Stimulated activated CD8-positive, alpha-beta memory T cell treated with anti-CD3 and anti-CD28 coated beads, Interleukin-7, amount 100 ng/mL, for 1 hour (primary cell): Measurements from ENCODE around the gene SBSN.

Experiments used
- DNase-seq, 2 donors: peaks; one replicate each; pipeline ENCODE4 v3.0.0-alpha.2; 2020; ENCODE audit warnings: low read depth in 2 of 2

The SBSN gene

DNA sequence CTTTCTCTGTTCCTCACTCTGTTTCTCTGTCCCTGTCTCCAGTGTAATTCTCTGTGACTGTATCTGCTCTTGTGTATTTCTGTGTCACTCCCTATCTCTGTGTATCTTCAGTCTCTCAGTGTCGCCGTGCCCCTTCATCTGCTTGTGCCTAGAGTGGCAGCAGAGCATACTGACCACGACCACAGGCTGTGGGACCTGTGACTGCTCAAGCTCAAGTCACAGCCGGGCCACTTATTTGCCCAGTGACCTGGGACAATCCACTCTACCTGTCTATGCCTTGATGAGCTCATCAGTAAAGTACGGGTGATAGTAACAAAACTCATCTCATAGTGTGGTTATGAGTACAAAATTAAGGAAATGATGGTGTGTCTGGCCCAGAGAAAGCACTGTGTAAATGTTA, 26.0 kb upstream of the SBSN start:
- DNase-seq, result no peak

DNA sequence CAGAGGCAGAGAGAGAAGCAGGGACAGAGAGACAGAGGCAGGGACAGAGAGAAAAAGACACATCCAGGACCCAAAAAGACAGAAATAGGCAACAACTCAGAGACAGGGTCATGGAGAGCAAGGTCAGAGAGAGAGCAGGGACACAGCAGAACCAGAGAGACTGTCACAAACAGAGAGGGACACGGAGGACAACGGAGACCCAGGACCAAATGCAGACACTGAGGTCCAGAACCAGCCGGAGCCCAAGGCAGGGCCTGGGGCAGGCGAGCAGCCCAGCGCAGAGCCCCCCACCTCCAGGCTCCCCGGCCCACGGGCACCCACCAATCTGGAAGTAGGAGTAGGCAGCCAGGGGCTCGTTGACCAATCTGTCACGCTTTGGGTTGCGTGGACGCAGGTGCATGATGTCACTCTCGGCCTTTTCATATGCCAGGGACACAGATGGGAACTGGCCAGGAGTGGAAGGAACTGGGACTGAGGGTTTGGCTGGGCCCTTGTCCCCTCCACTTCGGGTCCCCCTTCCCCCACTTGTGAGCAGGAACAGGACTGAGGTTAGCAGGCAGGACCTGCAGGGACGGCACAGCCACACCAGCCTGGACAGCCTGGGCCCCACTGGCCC, 25.4 kb upstream of the SBSN start:
- DNase-seq, result no peak

DNA sequence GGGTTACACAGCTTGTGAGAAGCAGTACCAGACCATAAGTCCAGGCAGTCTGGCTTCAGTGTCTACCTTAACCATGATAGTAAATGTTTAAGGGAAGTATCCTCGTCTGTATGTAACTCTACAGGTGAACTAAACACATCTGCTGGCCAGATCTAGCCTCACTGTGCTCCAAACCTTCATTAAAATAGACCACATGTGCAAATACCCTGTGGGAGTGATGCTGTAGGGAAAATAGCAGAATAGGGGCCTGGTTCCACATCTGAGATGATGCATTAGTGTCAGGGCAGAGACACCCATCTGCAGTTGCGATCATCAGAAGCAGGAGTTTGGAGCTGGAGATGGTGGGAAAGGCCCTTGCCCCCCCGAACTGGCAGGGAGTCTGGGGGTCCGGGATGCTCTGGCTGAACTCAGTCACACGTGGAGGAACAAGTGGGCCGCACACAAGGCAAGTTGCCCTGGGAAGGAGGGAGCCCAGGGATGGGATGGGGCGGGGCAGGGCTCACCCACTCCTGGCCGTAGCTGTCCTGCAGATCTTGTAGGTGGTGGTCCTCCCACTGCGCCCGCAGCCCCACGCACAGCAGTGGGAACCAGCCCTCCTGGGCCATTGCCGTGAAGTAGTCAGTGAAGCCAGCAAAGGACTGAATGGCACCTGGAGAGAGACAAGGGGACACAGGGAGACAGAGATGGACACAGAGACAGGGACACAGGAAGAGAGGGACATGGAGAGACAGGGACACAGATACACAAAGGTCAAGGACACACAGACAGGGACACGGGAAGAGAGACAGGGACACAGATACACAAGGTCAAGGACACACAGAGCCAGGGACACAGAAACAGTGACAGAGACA, 24.6 kb upstream of the SBSN start:
- no peak for DNase-seq

DNA sequence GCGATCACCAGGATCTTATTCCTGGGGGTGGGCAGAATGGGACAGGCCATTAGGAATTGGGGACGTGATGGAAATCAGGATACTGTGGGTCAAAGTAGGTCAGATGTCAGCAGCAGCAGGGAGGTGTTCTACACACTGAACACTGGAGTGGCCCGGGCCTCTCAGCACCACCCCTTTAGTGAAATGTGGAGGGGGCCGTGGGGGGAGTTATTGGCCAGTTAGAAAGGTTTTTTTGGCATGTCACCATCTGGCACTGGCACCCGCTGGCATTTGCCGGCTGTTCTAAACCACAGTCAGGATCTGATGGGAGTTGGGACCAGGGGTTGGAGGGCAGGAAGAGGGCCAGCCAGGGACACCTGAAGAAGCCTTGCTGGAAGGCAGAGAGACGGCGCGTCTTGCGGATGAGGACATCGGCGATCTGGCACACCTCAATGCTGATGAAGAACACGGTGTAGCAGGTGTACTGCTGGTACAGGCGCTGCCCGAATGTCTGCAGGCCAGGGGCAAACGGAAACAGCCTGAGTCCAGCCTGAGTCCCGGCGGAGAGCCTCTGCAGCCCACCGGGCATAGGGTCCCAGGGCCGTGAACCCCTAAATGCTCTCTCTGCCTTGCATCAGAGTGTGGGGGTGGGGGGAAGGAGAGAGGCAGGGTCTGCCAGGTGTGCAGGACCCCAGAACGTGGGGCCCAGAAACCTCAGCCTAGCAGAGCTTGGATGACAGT, 23.1 kb upstream of the SBSN start:
- DNase-seq, result no peak

DNA sequence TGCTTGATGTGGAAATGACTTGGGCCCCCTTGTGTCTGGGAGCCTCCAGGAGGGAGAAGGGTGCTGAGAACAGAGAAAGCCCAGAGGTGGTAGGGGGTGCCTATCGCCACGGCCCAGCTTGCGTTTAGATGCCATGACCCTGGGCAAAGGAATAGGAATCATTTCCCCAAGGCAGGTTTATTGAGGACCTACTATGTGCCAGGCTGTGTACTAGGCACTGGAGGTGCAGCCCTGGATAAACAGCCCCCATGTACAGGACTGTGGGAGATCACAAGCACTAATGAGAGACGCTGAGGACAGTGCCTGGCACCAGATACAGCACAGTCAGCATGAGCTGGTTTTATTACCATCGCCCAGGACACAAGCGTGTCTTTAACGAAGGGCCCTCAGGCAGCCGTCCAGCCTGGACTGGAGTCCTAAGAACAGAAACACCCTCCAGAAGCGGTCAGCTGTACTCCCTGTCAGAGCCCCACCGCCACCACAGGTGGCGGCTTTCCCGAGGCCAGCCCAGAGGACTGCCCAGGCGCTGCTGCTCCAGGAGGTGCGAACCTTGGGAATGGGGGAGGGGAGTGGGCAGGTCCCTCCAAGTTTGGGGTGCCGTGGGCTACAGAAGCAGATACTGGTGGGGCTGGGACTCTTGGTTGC, 21.9 kb upstream of the SBSN start:
- DNase-seq, result no peak

DNA sequence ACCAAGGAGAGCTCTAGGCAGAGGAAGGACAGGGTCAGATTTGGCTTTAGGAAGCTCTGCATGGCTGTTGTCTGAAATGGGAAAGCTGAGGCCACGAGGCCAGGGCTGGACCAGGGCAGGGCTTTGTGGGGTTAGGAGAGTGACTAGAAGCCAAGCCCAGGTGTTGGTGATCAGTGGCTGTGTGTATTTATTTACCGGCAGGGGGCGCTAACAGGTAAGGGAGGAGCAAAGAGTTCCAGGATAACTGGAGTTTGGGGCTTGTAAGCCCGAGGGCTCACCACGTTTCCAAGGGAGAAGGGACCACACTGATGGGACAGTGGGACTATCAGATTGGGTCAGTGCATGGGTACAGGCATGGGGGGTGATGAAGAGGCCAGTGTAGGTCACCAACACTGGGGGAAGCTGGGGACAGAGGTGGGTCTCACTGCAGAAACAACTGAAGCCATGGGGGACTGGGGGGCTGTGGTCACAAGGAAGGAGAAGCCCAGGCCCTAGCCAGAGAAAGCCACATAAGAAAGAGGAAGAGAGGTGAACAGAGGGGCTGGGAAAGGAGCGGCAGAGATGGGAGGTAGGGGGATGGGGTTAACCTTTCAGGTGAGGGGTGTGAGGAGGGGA, 21.2 kb upstream of the SBSN start:
- DNase-seq, result peak in 1 of 2 donors; percentile 16

DNA sequence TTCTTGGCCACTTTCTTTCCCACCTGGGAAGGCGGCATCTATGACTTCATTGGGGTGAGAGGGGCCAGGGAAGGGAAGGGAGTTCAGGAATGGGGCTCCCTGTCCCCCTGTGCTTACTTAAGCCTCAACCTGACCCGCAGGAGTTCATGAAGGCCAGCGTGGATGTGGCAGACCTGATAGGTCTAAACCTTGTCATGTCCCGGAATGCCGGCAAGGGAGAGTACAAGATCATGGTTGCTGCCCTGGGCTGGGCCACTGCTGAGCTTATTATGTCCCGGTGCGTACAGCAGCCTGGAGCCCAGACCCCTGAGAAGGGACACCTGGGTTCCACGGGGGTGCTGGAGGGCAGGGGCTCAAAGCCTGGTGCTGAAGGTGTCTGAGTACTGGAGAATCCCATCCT, 18.4 kb upstream of the SBSN start:
- no peak for DNase-seq

DNA sequence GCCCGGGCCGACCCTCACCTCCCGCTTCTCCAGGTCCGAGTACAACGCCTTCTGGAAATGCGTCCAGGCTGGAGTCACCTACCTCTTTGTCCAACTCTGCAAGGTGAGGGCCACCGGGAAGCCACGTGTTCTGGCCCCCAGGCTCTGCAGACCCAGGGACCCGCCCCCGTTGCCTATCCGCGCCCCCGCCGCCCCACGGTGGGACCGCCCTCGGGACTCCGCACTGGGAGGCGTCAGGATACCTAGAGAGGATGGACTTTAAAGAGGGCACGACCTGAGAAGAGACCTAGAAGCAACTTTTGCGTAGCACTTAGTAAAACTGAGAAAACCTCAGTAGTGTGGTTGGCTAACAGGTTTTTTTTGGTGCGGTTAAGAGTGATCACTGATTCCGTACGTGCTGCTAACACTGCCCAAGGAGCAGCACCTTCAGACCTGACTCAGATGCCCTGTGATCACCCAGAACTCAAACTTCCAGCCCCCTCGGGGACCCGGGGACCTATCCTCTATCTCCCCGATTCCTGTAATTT, 17.8 kb upstream of the SBSN start:
- DNase-seq, result peak in 1 of 2 donors; percentile 5

DNA sequence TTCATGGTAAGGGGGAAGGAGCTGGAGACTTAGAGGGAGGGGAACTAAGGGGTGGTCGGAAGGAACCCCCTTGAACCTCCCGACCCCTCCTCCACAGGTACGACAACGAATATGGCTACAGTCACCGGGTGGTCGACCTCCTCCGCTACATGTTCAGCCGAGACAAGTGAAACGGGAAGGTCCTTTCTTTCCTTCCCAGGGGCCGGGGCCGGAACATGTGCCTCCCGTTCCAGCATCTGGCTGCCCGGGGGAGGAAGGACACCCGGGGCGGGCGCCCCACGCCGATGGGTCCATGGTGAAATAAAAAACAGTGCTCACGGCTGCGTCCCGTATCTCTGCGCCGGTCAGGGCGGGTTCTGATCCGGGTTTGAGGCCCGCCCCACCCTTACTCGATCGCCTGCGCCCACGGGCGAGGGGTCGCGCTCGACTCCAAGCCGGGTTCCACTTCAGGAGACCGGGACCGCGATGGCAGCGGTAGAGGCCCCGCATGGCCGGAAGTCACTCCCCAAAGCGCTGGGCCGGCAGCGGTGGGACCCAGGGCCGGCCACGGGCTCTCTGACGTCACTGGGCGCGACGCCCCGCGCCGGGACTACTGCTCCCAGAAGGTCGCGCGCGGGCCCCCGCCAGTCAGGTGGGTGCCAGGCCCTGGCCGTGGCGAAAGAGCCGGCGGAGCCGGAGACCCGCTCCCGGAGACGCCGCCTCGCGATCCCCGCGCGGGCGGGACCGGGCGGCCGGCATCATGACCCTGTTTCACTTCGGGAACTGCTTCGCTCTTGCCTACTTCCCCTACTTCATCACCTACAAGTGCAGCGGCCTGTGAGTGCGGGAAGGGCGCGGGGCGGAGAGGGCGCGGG, 17.1 kb upstream of the SBSN start, which contains the start of gene TMEM147:
TMEM147 (plus strand) TSS at position 626 of the 854 bp plus-strand sequence; CDS start at position 740, 114 bp downstream.
- DNase-seq, result peak; percentile 48 to 52

DNA sequence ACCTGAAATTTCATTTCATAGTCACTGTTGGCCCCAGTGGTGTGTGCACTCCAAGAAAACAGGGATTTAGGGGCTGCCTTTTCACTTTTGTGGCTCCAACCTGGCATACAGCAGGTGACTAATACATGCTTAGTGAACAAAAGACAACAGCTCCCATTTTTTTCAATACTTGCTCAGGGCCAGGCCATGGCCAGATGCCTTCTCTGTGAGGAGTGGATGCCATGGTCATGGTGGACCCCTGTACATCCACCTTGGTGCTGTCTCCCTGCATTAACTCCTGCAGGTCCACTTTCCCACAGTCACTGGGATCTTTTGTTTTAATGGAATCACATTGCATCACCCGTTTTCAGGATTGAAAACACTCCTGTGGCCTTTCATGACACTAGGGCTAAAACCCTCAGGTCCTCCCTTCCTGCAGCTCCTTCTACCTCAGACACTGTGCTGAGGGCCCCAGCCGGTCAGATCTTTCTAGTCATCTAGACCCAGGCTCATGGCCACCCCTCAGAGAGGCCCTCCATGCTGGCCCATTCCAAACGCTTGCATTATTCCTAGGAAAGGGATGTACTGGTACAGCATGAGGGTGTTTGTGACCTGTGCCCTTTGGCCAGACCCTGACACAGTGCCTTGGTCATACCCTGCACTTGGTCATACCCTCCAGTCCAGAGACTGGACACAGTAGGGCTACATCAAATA, 16.1 kb upstream of the SBSN start:
- DNase-seq, result no peak

DNA sequence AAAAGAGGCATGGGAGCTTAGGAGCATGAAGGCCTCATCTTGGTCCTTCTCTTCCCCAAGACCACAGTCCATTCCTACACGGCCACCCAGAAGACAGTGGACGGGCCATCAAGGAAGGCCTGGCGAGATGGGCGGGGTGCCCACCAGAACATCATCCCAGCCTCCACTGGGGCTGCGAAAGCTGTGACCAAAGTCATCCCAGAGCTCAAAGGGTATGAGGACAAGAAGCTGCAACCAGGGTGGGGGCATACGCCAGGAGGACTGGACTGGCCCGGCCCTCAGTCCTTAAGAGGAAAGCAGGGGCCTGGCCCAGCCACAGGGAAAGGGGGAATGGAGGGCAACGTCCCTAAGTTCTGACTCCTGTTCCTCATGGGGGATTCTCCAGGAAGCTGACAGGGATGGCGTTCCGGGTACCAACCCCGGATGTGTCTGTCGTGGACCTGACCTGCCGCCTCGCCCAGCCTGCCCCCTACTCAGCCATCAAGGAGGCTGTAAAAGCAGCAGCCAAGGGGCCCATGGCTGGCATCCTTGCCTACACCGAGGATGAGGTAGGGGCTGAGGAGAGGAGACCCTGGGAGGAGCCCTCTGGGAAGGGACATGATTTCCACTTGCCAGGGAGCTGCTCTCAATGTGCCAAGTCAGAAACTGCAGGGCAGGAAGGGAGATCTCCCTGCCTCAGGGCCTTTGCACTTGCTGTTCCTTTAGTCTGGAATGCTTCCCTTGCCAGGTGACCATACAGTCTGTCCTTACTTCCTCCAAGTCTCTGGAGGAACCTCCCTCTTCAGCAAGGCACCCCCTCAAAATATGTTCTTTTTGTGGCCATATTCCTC, 15.4 kb upstream of the SBSN start:
- no peak for DNase-seq

DNA sequence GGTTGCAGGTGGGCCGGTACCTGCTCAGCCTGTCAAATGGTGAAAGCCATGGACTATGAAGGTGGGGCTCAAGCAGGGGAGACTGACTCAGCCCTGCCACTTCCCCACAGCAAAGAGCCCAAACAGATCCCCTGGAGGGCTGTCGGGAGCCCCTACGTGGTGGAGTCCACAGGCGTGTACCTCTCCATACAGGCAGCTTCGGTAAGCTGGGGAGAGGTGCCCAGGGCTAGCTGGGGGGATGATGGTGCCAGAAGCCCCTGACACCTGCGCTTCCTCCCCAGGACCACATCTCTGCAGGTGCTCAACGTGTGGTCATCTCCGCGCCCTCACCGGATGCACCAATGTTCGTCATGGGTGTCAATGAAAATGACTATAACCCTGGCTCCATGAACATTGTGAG, 14.1 kb upstream of the SBSN start:
- no peak for DNase-seq

DNA sequence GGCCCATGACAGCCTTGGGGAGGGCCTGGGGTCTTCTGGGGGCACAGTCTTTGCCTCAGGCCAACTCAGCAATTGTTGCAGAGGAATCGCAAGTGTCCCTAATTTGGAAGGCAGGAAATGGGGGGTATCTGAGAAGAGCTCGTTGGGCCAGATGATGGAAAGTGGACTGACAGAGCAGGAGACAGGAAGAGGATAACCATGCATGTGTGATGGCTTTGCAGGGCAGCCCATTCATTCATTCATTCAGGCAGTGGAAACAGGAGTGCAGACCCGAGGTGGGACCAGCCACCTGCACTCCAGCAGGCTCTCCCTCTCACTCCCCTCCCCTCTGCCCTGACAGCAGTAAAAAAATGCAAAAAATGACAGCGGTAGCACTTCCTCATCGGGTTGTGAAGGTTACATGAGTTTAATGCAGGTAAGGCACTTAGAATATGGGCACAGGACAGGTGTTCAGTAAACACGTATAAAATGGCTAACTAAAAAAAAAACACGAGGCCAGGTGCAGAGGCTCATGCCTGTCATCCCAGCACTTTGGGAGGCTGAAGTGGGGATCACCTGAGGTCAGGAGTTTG, 12.3 kb upstream of the SBSN start:
- DNase-seq, result no peak

DNA sequence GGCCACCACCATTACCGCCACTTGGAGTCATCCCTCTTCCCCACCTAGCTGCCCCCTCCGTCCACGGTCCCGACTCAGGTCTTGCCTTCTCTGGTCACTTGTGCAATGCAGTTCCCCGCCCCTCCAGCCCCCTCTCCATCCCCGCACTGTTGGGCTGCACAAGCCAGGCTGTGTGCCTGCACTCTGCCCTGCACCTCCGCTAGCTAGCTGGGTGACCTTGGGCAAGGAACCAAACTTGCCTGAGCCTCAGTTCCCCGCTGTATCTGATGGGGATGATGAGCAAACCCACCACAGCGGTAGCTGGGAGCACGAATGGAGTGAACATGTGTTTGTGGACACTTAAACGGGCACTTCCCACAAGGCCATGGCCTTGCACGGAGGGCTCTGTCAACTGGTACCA, 11.7 kb upstream of the SBSN start:
- no peak for DNase-seq

DNA sequence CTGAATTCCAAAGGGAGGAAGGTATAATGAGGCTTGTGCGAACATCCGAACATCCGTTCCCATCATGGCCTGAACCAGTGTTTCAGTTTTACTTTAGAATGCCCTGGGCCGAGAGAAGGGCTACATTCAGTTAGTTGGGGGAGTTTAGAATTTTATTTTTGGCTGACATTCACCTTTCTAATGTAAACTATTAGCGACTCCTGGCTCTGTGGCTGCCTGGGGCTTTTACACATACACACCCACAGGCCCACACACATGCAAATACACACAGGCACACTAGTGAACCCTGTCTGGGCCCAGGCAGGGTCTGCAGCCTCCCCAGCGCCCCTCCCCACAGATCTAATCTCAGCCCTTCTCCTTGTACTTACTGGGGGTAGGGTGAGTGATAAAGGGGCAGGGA, 11.2 kb upstream of the SBSN start:
- no peak for DNase-seq

DNA sequence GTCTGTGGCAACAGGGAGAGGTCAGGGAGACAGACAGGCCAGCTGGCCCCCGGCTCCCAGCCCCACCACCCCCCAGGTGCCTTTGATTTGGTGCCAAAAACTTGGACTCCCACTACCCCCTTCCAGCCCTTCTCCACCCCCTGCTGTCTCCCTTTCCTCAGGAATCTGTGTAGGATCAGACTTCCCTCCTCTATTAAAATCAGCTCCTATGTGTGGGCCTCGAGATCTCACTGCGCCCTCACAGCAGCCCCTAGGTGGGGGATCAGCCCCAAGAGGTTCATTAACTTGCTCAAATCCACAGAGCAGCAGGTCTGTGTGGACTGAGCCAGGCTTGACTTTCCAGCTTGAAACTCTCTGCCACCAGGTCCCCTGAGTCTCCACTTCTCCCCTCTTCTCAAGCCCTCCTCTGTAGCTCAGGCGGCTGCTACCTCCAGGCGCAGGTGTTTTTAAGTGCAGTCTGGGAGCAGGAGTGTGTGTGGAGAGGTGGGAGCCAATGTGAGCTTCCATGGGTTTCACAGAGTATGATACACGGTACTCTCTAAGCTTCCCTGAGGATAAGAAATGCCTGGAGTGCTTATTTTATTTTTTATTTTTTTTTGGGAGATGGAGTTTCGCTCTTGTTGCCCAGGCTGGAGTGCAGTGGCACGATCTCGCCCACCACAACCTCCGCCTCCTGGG, 6.8 kb upstream of the SBSN start:
- no peak for DNase-seq

DNA sequence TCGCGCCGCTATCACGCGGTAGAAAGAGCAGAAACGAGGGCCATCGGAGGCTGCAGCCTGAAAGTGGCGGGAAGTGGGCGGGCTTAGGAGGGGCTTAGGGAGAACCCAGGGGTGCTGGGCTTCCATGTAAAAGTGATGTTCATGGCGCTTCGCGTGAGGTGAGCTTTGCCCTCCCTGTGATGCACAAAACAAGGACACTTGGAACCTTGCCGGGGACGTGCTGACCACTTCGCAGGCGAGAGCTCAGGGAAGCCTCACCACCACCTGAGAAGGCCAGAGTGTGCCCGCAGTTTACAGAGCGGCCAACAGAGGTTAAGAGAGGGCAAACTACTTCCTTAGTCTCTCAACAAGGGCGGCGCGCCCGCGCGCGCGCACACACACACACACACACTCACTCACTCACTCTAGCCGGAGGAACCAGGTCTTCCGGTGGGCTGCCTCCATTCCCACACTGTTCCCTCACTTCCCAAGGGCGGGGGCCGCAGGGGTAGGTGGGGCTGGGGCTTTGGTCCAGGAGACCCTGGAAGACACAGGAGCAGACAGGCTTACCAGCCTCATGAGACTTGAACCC, 5.8 kb upstream of the SBSN start:
- DNase-seq, result peak in 1 of 2 donors; percentile 9
